WTC11 (cell line): ENCODE measurements around the gene SKAP2.

ENCODE experiments used
- CREM ChIP-seq: sonication (generic); formaldehyde crosslinking; IDR thresholded peaks from 2 replicates; pipeline ENCODE4 v1.8.1; 2022; ENCODE audit warnings: mild to moderate bottlenecking, missing genetic modification reagents, moderate library complexity
- TEAD4 ChIP-seq: sonication (generic); formaldehyde crosslinking; IDR thresholded peaks from 2 replicates; pipeline ENCODE4 v1.8.0; 2022; ENCODE audit warnings: mild to moderate bottlenecking, missing genetic modification reagents
- ZNF121 ChIP-seq: sonication (generic); formaldehyde crosslinking; IDR thresholded peaks from 2 replicates; pipeline ENCODE4 v1.8.0; 2023; ENCODE audit warnings: missing genetic modification reagents
- TF ChIP-seq, protein P1 (sequence below): fragments of 200-600 bp; IDR thresholded peaks from 2 replicates; pipeline ENCODE4 v1.8.0; 2022; ENCODE audit warnings: antibody characterized with exemption
- TF ChIP-seq, protein P2 (sequence below): sonication (generic); formaldehyde crosslinking; IDR thresholded peaks from 2 replicates; pipeline ENCODE4 v1.8.1; 2022; ENCODE audit warnings: mild to moderate bottlenecking, missing genetic modification reagents, moderate library complexity, borderline replicate concordance
- TF ChIP-seq, protein P3 (sequence below): sonication (generic); formaldehyde crosslinking; IDR thresholded peaks from 2 replicates; pipeline ENCODE4 v1.8.0; 2022; ENCODE audit warnings: mild to moderate bottlenecking, missing genetic modification reagents
- TF ChIP-seq, protein P4 (sequence below): sonication (generic); formaldehyde crosslinking; IDR thresholded peaks from 2 replicates; pipeline ENCODE4 v1.8.0; 2022; ENCODE audit warnings: mild to moderate bottlenecking, missing genetic modification reagents
- TF ChIP-seq, protein P5 (sequence below): sonication (generic); formaldehyde crosslinking; IDR thresholded peaks from 2 replicates; pipeline ENCODE4 v1.8.1; 2022; ENCODE audit warnings: low read depth, missing genetic modification reagents, borderline replicate concordance

DNA sequence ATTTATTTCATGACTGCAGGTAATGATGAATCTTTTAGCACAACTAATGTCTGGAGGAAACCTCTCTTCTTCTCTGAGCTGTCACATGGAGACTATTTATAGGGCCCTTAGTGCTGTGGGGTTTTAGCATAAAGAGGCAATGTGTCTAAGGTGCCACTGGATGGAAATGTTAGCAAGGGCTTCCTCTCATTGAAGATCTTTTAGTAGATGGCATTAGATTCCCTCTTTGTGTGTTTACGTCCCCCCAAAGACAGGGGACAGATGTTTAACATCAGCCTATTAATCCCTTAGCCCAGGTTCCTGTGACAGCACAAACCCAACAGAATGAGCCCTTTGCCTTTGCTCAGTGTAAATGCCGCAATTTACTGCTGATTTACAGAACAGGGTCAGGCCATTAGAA, 208.6 kb downstream of the SKAP2 start:
- TF ChIP-seq, protein P1, sequence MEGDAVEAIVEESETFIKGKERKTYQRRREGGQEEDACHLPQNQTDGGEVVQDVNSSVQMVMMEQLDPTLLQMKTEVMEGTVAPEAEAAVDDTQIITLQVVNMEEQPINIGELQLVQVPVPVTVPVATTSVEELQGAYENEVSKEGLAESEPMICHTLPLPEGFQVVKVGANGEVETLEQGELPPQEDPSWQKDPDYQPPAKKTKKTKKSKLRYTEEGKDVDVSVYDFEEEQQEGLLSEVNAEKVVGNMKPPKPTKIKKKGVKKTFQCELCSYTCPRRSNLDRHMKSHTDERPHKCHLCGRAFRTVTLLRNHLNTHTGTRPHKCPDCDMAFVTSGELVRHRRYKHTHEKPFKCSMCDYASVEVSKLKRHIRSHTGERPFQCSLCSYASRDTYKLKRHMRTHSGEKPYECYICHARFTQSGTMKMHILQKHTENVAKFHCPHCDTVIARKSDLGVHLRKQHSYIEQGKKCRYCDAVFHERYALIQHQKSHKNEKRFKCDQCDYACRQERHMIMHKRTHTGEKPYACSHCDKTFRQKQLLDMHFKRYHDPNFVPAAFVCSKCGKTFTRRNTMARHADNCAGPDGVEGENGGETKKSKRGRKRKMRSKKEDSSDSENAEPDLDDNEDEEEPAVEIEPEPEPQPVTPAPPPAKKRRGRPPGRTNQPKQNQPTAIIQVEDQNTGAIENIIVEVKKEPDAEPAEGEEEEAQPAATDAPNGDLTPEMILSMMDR: no peak
- TF ChIP-seq, protein P2, sequence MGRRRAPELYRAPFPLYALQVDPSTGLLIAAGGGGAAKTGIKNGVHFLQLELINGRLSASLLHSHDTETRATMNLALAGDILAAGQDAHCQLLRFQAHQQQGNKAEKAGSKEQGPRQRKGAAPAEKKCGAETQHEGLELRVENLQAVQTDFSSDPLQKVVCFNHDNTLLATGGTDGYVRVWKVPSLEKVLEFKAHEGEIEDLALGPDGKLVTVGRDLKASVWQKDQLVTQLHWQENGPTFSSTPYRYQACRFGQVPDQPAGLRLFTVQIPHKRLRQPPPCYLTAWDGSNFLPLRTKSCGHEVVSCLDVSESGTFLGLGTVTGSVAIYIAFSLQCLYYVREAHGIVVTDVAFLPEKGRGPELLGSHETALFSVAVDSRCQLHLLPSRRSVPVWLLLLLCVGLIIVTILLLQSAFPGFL (CRISPR knock-in tag): no peak
- TF ChIP-seq TEAD4 (CRISPR knock-in tag) (no peak), ZNF121 (no peak), CREM (CRISPR knock-in tag) (no peak)
- TF ChIP-seq, protein P3, sequence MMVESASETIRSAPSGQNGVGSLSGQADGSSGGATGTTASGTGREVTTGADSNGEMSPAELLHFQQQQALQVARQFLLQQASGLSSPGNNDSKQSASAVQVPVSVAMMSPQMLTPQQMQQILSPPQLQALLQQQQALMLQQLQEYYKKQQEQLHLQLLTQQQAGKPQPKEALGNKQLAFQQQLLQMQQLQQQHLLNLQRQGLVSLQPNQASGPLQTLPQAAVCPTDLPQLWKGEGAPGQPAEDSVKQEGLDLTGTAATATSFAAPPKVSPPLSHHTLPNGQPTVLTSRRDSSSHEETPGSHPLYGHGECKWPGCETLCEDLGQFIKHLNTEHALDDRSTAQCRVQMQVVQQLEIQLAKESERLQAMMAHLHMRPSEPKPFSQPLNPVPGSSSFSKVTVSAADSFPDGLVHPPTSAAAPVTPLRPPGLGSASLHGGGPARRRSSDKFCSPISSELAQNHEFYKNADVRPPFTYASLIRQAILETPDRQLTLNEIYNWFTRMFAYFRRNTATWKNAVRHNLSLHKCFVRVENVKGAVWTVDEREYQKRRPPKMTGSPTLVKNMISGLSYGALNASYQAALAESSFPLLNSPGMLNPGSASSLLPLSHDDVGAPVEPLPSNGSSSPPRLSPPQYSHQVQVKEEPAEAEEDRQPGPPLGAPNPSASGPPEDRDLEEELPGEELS (CRISPR knock-in tag): no peak
- TF ChIP-seq, protein P4, sequence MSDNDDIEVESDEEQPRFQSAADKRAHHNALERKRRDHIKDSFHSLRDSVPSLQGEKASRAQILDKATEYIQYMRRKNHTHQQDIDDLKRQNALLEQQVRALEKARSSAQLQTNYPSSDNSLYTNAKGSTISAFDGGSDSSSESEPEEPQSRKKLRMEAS (CRISPR knock-in tag): no peak
- TF ChIP-seq, protein P5, sequence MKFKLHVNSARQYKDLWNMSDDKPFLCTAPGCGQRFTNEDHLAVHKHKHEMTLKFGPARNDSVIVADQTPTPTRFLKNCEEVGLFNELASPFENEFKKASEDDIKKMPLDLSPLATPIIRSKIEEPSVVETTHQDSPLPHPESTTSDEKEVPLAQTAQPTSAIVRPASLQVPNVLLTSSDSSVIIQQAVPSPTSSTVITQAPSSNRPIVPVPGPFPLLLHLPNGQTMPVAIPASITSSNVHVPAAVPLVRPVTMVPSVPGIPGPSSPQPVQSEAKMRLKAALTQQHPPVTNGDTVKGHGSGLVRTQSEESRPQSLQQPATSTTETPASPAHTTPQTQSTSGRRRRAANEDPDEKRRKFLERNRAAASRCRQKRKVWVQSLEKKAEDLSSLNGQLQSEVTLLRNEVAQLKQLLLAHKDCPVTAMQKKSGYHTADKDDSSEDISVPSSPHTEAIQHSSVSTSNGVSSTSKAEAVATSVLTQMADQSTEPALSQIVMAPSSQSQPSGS (CRISPR knock-in tag): no peak
